BJ (cell line): ENCODE measurements around the gene CSF1R. TPM values are rescaled to one million over a fixed set of nuclear protein-coding genes. Genes with fewer than 3 reads are reported as not detected.

Experiments used
- CTCF ChIA-PET: fragments of 350-600 bp; formaldehyde crosslinking; extraction: SDS; loops from one replicate; lab custom pipeline; 2021; ENCODE audit warnings: antibody characterized with exemption, inconsistent platforms; lab: Yijun Ruan, JAX
- POLR2A ChIA-PET: fragments of 300-600 bp; sonication (Branson Sonifier 250); formaldehyde crosslinking; extraction: SDS; loops from one replicate; lab custom pipeline; 2021; ENCODE audit warnings: antibody characterized with exemption; lab: Charles Lee
- DNase-seq: peaks from one replicate; pipeline ENCODE4 v3.0.0-alpha.2; 2011; ENCODE audit warnings: low read depth
- H3K27me3 ChIP-seq: 2 replicates; pipeline ENCODE4 v1.6.0; 2011; ENCODE audit warnings: low read length; ENCODE audit not compliant: control insufficient read depth, insufficient read depth
- H3K36me3 ChIP-seq: 2 replicates; pipeline ENCODE4 v1.5.1; 2011; ENCODE audit warnings: low read length; ENCODE audit not compliant: control insufficient read depth, insufficient read depth
- H3K4me3 ChIP-seq: 2 replicates; pipeline ENCODE4 v1.5.1; 2011; ENCODE audit warnings: low read depth, mild to moderate bottlenecking, control low read depth, low read length
- CTCF ChIP-seq: IDR thresholded peaks from 2 replicates; pipeline ENCODE4 v1.5.1; 2011; ENCODE audit warnings: low read depth, mild to moderate bottlenecking, control low read depth, inconsistent platforms, low read length, moderate library complexity; ENCODE audit not compliant: insufficient read depth
- polyA plus RNA-seq: library from polyadenylated mRNA; depleted of rRNA; stranded (reverse); fragments of >200 nt; gene quantifications from 2 replicates; pipeline ENCODE4 v1.2.3, GENCODE V29; 2011; rRNA removed
- small RNA-seq: library from RNA; depleted of rRNA; stranded (forward); fragments of <200 nt; gene quantifications from one replicate; pipeline ENCODE3, GENCODE V24; 2012; ENCODE audit warnings: low replicate concordance, low read depth; ENCODE audit not compliant: insufficient read length

CSF1R gene
- polyA plus RNA-seq, 1 experiment, result 0.29 TPM

GRCh38 chr5:150006318-150006717 is 80.0 kb downstream of the CSF1R start:
- Histone ChIP-seq H3K27me3 (no peaks in the 10 kb centered on the region), H3K4me3 (no peak overlapping the region), H3K36me3 (peaks cover 18% of the 10 kb centered on the region)
- no peak for TF ChIP-seq CTCF
- POLR2A ChIA-PET, result no interaction called here
- DNase-seq, result no peak
- CTCF ChIA-PET, result interaction anchor here (0.5 to 1.5 kb wide), 7 partner anchors 15 to 617 kb away, joined by 3 to 5 read pairs (median 3); no protein-coding TSS in a partner anchor

Small RNAs within 50 kb of the gene (small RNA-seq; reads per million reads assigned to genes)
- not detected for gene RF00019

Other genes with a start within 250 kb of the CSF1R start
- not detected in 2 replicates for gene PDE6A, start 141.8 kb downstream of the CSF1R start, polyA plus RNA-seq
- 3.3 and 7.6 TPM in 2 replicates for gene SLC26A2, start 125.8 kb downstream of the CSF1R start, polyA plus RNA-seq
- 4.6 and 6.7 TPM in 2 replicates for gene TIGD6, start 85.9 kb downstream of the CSF1R start, polyA plus RNA-seq
- gene HMGXB3, start 85.8 kb downstream of the CSF1R start, polyA plus RNA-seq, result 33.4 and 39.0 TPM in 2 replicates
- 163 and 276 TPM in 2 replicates for gene PDGFRB, start 69.3 kb upstream of the CSF1R start, polyA plus RNA-seq
- 0.39 and 0.97 TPM in 2 replicates for gene CDX1, start 80.2 kb upstream of the CSF1R start, polyA plus RNA-seq
- gene SLC6A7, start 103.5 kb upstream of the CSF1R start, polyA plus RNA-seq, result not detected in 2 replicates
- gene CAMK2A, start 203.2 kb upstream of the CSF1R start, polyA plus RNA-seq, result 0.09 and 0.11 TPM in 2 replicates
- 5.2 and 9.8 TPM in 2 replicates for gene ARSI, start 216.4 kb upstream of the CSF1R start, polyA plus RNA-seq